ENCODE data around the gene KCTD4.

Gene KCTD4

GRCh38 chr13:45174478-45174877 lies 26.4 kb downstream of the KCTD4 start:
- FAIRE-seq, result no peak

GRCh38 chr13:45168555-45168930 lies 32.3 kb downstream of the KCTD4 start:
- FAIRE-seq, result no peak

GRCh38 chr13:45167611-45168554 lies 33.0 kb downstream of the KCTD4 start:
- FAIRE-seq, result no peak

- FAIRE-seq, result no peak
Observed at GRCh38 chr13:45166858-45167257, 34.0 kb downstream of the KCTD4 start.

- FAIRE-seq, result no peak
Observed at GRCh38 chr13:45162821-45163220, 38.0 kb downstream of the KCTD4 start.

GRCh38 chr13:45162194-45162593 lies 38.7 kb downstream of the KCTD4 start:
- FAIRE-seq, result no peak

- FAIRE-seq, result no peak
Observed at GRCh38 chr13:45156565-45157361, 44.1 kb downstream of the KCTD4 start.

- peak; percentile 80 for FAIRE-seq
Observed at GRCh38 chr13:45149964-45150363, 50.9 kb downstream of the KCTD4 start.

GRCh38 chr13:45143346-45143751 lies 57.5 kb downstream of the KCTD4 start:
- no peak for FAIRE-seq
